Urinary bladder (tissue), 4 donors: ENCODE data around the gene NME4. TPM values are rescaled to one million over a fixed set of nuclear protein-coding genes. Genes with fewer than 3 reads are reported as not detected.
A peak's percentile ranks its signal among the peaks of the same experiment; 100 is the strongest.

Source experiments
- DNase-seq: peaks from one replicate; pipeline ENCODE4 v3.0.0-alpha.2; 2015; ENCODE audit errors: extremely low spot score
- H3K27ac ChIP-seq: one replicate; pipeline ENCODE4 v1.5.1; 2013; ENCODE audit warnings: low read depth, mild to moderate bottlenecking, moderate library complexity
- H3K36me3 ChIP-seq: one replicate; pipeline ENCODE4 v1.6.1; 2013; ENCODE audit warnings: mild to moderate bottlenecking, moderate library complexity; ENCODE audit not compliant: insufficient read depth
- H3K4me1 ChIP-seq: one replicate; pipeline ENCODE4 v1.6.1; 2013; ENCODE audit warnings: mild to moderate bottlenecking, moderate library complexity; ENCODE audit not compliant: insufficient read depth
- H3K4me3 ChIP-seq: one replicate; pipeline ENCODE4 v1.5.1; 2013; ENCODE audit warnings: low read depth, low read length
- WGBS: extraction: QIAGEN DNeasy Blood & Tissue Kit; methylation state at CpG from one replicate; pipeline ENCODE4 v1.1.7; 2013; 5-methylcytosine and 5-hydroxymethylcytosine counted together
- polyA plus RNA-seq: library from polyadenylated mRNA; stranded (reverse); fragments of 200-250 nt; gene quantifications from one replicate; pipeline ENCODE4 v1.2.3, GENCODE V29; 2013
- small RNA-seq: library from RNA; depleted of rRNA; stranded (forward); fragments of <200 nt; gene quantifications from one replicate; pipeline ENCODE3, GENCODE V24; 2014
- total RNA-seq: library from RNA; depleted of rRNA; stranded (reverse); fragments of >200 nt; gene quantifications from one replicate; pipeline ENCODE4 v1.2.3, GENCODE V29; 2014
- donor health status: healthy with polysubstance abuse.
- donor health status: healthy.

NME4 gene
- total and polyA plus RNA-seq, 2 donors: 29.0 to 246 TPM

DNA sequence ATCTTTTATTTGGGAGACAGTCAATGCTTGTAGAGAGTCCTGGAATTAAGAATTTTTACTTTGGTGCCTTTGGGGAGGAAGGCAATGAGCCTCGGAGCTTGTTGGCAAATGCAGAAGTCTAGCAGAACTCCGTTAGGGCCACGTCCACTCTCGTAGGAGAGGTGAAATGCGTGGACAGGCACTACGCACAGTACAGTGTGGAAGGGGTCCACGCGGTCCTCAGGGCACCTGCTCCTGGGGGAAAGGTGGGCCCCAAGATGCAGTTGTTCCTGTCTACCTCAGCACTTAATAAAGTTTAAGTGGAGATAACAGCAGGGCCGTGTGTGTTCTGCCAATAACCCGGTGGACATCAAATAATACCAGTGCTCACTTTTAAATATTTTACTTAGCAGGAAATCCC is 30.3 kb downstream of the NME4 start:
- DNase-seq: no peak
- no peak overlapping the region for H3K4me3 ChIP-seq
- WGBS: 44% methylated on average over 10 of the region's 10 CpGs
- H3K27ac ChIP-seq: no peak overlapping the region
- no peaks in the 10 kb centered on the region for H3K36me3 ChIP-seq
- peaks cover 4% of the 10 kb centered on the region for H3K4me1 ChIP-seq

DNA sequence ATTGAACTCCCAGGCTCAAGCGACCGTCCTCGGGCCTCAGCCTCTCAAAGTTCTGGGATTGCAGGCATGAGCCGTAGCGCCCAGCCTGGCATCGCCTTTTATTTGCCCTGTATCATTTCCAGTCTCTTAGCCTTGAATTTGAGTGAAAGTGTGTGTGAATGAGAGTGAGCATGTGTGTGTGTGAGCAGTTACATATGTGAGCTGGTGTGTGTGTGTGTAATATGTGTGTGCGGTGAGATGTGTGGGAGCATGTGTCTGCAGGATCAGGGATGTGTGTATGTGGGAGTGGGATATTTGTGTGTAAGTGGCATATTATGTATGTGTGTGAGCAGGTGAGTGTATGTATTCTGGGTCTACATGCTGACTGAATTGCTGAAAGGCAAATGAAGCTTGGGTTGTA is 33.9 kb downstream of the NME4 start:
- DNase-seq: no peak
- H3K27ac ChIP-seq: no peak overlapping the region
- no peak overlapping the region for H3K4me3 ChIP-seq
- 96% methylated on average over 7 of the region's 7 CpGs for WGBS
- H3K4me1 ChIP-seq: peaks cover 4% of the 10 kb centered on the region
- H3K36me3 ChIP-seq: no peaks in the 10 kb centered on the region

GRCh38 chr16:440627-441026 is 43.6 kb downstream of the NME4 start:
- Histone ChIP-seq H3K4me1 (no peaks in the 10 kb centered on the region), H3K4me3 (no peak overlapping the region), H3K36me3 (no peaks in the 10 kb centered on the region), H3K27ac (no peak overlapping the region)
- no peak for DNase-seq
- WGBS: 86% methylated on average over 6 of the region's 6 CpGs

DNA sequence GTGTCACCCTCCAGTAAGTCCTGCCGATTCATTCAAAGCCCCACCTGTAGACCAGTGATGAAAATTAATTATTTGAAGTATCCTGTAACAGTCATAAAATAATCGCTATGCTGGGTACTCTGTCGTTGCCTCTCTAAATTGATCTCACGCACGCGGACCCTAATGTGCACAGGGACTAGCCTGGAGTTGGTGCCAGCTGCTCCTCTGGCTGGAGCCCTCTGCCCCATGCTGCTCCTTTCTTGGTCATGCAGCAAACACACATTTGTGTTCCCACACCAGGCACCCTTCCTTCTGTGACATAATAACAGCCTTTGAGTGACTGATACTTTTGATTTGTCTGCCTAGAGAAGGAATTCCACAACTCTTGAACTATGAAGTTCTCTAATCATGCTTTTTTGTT is 44.4 kb downstream of the NME4 start:
- H3K36me3 ChIP-seq: no peaks in the 10 kb centered on the region
- WGBS: 93% methylated on average over 6 of the region's 6 CpGs
- H3K27ac ChIP-seq: no peak overlapping the region
- H3K4me3 ChIP-seq: no peak overlapping the region
- no peaks in the 10 kb centered on the region for H3K4me1 ChIP-seq
- no peak for DNase-seq

GRCh38 chr16:442976-443375 is 46.0 kb downstream of the NME4 start:
- WGBS: 62% methylated on average over 6 of the region's 6 CpGs
- no peaks in the 10 kb centered on the region for H3K4me1 ChIP-seq
- no peaks in the 10 kb centered on the region for H3K36me3 ChIP-seq
- no peak for DNase-seq
- H3K27ac ChIP-seq: no peak overlapping the region
- H3K4me3 ChIP-seq: peak overlapping the region; percentile 8

DNA sequence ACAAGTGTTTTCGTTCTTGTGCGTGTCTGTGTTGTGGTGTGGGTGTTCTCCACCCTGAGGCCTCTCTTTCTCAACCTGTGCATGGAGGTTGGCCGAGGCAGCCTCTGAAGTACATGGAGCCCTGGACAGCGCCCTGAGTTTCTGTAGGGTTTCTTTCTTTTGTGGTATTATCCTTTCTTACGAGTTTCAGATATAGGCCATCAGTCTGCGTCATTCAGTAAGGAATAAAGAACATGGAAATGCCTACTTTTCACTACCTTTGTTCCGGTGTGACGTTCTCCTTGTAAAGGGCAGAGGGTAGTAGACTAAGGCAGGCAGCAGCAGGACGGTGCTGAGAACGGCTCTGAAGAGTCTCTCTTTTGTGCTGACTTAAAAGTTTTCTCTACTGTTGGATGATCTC is 47.0 kb downstream of the NME4 start:
- no peak for DNase-seq
- Histone ChIP-seq H3K27ac (no peak overlapping the region), H3K36me3 (no peaks in the 10 kb centered on the region), H3K4me1 (no peaks in the 10 kb centered on the region), H3K4me3 (no peak overlapping the region)
- WGBS: 91% methylated on average over 10 of the region's 10 CpGs

- no peak overlapping the region for H3K4me3 ChIP-seq
- no peaks in the 10 kb centered on the region for H3K4me1 ChIP-seq
- no peaks in the 10 kb centered on the region for H3K36me3 ChIP-seq
- no peak for DNase-seq
- no peak overlapping the region for H3K27ac ChIP-seq
- 90% methylated on average over 4 of the region's 4 CpGs for WGBS
Observed at GRCh38 chr16:445566-445965, 48.6 kb downstream of the NME4 start.

Small RNA genes within 50 kb of the gene (small RNA-seq; reads per million reads assigned to genes)
- not detected for gene RF00019

Other genes starting within 250 kb of the NME4 start
- gene HBZ, start 244.6 kb upstream of the NME4 start, total RNA-seq: 0.85 TPM
- 0.47 TPM for gene HBZ, start 244.6 kb upstream of the NME4 start, polyA plus RNA-seq
- 14.8 TPM for gene HBM, start 231.2 kb upstream of the NME4 start, total RNA-seq
- gene HBM, start 231.2 kb upstream of the NME4 start, polyA plus RNA-seq: not detected
- gene HBA2, start 224.3 kb upstream of the NME4 start, total RNA-seq: 648 TPM
- 22.6 TPM for gene HBA2, start 224.3 kb upstream of the NME4 start, polyA plus RNA-seq
- 472 TPM for gene HBA1, start 220.5 kb upstream of the NME4 start, total RNA-seq
- 9.7 TPM for gene HBA1, start 220.5 kb upstream of the NME4 start, polyA plus RNA-seq
- gene HBQ1, start 216.7 kb upstream of the NME4 start, total RNA-seq: not detected
- gene HBQ1, start 216.7 kb upstream of the NME4 start, polyA plus RNA-seq: not detected
- 112 TPM for gene LUC7L, start 167.8 kb upstream of the NME4 start, total RNA-seq
- gene LUC7L, start 167.8 kb upstream of the NME4 start, polyA plus RNA-seq: 47.0 TPM
- gene FAM234A, start 162.4 kb upstream of the NME4 start, total RNA-seq: 38.8 TPM
- gene FAM234A, start 162.4 kb upstream of the NME4 start, polyA plus RNA-seq: 115 TPM
- 2.4 TPM for gene RGS11, start 121.3 kb upstream of the NME4 start, total RNA-seq
- 6.9 TPM for gene RGS11, start 121.3 kb upstream of the NME4 start, polyA plus RNA-seq
- gene ARHGDIG, start 116.6 kb upstream of the NME4 start, total RNA-seq: 2.3 TPM
- 0.95 TPM for gene ARHGDIG, start 116.6 kb upstream of the NME4 start, polyA plus RNA-seq
- gene PDIA2, start 114.0 kb upstream of the NME4 start, total RNA-seq: 1.1 TPM
- gene PDIA2, start 114.0 kb upstream of the NME4 start, polyA plus RNA-seq: 0.19 TPM
- gene AXIN1, start 44.5 kb upstream of the NME4 start, total RNA-seq: 9.9 TPM
- 25.0 TPM for gene AXIN1, start 44.5 kb upstream of the NME4 start, polyA plus RNA-seq
- gene MRPL28, start 26.7 kb upstream of the NME4 start, total RNA-seq: 20.3 TPM
- 81.1 TPM for gene MRPL28, start 26.7 kb upstream of the NME4 start, polyA plus RNA-seq
- 15.9 TPM for gene PGAP6, start 15.2 kb upstream of the NME4 start, total RNA-seq
- 53.8 TPM for gene PGAP6, start 15.2 kb upstream of the NME4 start, polyA plus RNA-seq
- gene DECR2, start 4.7 kb downstream of the NME4 start, total RNA-seq: 5.3 TPM
- 20.6 TPM for gene DECR2, start 4.7 kb downstream of the NME4 start, polyA plus RNA-seq
- 16.8 TPM for gene RAB11FIP3, start 28.4 kb downstream of the NME4 start, total RNA-seq
- gene RAB11FIP3, start 28.4 kb downstream of the NME4 start, polyA plus RNA-seq: 57.0 TPM
- gene CAPN15, start 130.5 kb downstream of the NME4 start, total RNA-seq: 12.7 TPM
- 30.3 TPM for gene CAPN15, start 130.5 kb downstream of the NME4 start, polyA plus RNA-seq
- gene PRR35, start 163.2 kb downstream of the NME4 start, total RNA-seq: not detected
- gene PRR35, start 163.2 kb downstream of the NME4 start, polyA plus RNA-seq: not detected
- gene NHLRC4, start 169.8 kb downstream of the NME4 start, total RNA-seq: 1.0 TPM
- gene NHLRC4, start 169.8 kb downstream of the NME4 start, polyA plus RNA-seq: 1.8 TPM
- gene PIGQ, start 172.8 kb downstream of the NME4 start, total RNA-seq: 11.8 TPM
- 39.0 TPM for gene PIGQ, start 172.8 kb downstream of the NME4 start, polyA plus RNA-seq
- 6.9 TPM for gene RAB40C, start 192.9 kb downstream of the NME4 start, total RNA-seq
- 30.9 TPM for gene RAB40C, start 192.9 kb downstream of the NME4 start, polyA plus RNA-seq
- gene WFIKKN1, start 233.8 kb downstream of the NME4 start, total RNA-seq: 0.37 TPM
- 0.30 TPM for gene WFIKKN1, start 233.8 kb downstream of the NME4 start, polyA plus RNA-seq
- 26.7 TPM for gene METTL26, start 239.1 kb downstream of the NME4 start, total RNA-seq
- gene METTL26, start 239.1 kb downstream of the NME4 start, polyA plus RNA-seq: 135 TPM
- gene MCRIP2, start 244.6 kb downstream of the NME4 start, total RNA-seq: 5.1 TPM
- gene MCRIP2, start 244.6 kb downstream of the NME4 start, polyA plus RNA-seq: 42.6 TPM